HEK293 (cell line): Measurements from ENCODE around the gene TUNAR.

ENCODE experiments used
- KLF10 ChIP-seq: fragments of 450-650 bp; IDR thresholded peaks from 2 replicates; pipeline ENCODE4 v1.5.1; 2018; ENCODE audit warnings: missing biosample characterization, mild to moderate bottlenecking, missing genetic modification characterization
- WT1 ChIP-seq: fragments of 450-650 bp; formaldehyde crosslinking; IDR thresholded peaks from 2 replicates; pipeline ENCODE4 v1.5.1; 2016; ENCODE audit warnings: missing biosample characterization, missing genetic modification characterization
- ZNF121 ChIP-seq: fragments of 450-650 bp; formaldehyde crosslinking; IDR thresholded peaks from 2 replicates; pipeline ENCODE4 v1.5.1; 2016; ENCODE audit warnings: missing biosample characterization, missing genetic modification characterization
- ZNF133 ChIP-seq: fragments of 450-650 bp; formaldehyde crosslinking; IDR thresholded peaks from 2 replicates; pipeline ENCODE4 v1.5.1; 2016; ENCODE audit warnings: missing biosample characterization, missing genetic modification characterization
- ZNF157 ChIP-seq: fragments of 450-650 bp; formaldehyde crosslinking; IDR thresholded peaks from 2 replicates; pipeline ENCODE4 v1.5.1; 2016; ENCODE audit warnings: missing biosample characterization, missing genetic modification characterization
- ZNF302 ChIP-seq: fragments of 450-650 bp; formaldehyde crosslinking; IDR thresholded peaks from 2 replicates; pipeline ENCODE4 v1.5.1; 2016; ENCODE audit warnings: missing biosample characterization, missing genetic modification characterization, low read depth
- ZNF624 ChIP-seq: fragments of 450-650 bp; formaldehyde crosslinking; IDR thresholded peaks from 2 replicates; pipeline ENCODE4 v1.5.1; 2017; ENCODE audit warnings: missing biosample characterization, missing genetic modification characterization
- ZNF792 ChIP-seq: fragments of 450-650 bp; formaldehyde crosslinking; IDR thresholded peaks from 2 replicates; pipeline ENCODE4 v1.5.1; 2016; ENCODE audit warnings: missing biosample characterization, missing genetic modification characterization
- TF ChIP-seq, protein P1 (sequence below): fragments of 450-650 bp; formaldehyde crosslinking; optimal IDR thresholded peaks from 2 replicates; pipeline ENCODE3; 2016; ENCODE audit warnings: missing biosample characterization, mild to moderate bottlenecking, missing genetic modification characterization
- TF ChIP-seq, protein P2 (sequence below): fragments of 450-650 bp; formaldehyde crosslinking; IDR thresholded peaks from 2 replicates; pipeline ENCODE4 v1.5.1; 2016; ENCODE audit warnings: missing biosample characterization, missing genetic modification characterization
- TF ChIP-seq, protein P3 (sequence below): fragments of 450-650 bp; formaldehyde crosslinking; IDR thresholded peaks from 2 replicates; pipeline ENCODE4 v1.5.1; 2016; ENCODE audit warnings: missing biosample characterization, missing genetic modification characterization

DNA sequence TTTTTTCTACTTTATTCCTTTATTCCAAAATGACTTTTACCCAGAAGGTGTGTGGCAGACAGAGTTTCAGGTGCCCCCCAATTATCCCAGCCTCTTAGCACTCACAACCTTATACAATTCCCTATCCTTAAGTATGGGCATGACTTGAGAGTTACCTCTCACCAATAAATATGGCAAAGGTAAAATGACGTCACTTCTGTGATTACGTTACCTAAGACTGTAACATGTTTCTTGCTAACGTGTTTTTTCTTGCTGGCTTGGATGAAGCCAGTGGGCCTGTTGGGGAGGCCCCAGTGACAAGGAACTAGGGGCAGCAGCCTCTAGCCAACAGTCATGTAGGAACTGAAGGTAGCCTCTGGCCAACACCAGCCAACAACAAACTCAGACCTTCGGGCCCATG lies 13.3 kb upstream of the TUNAR start:
- TF ChIP-seq, protein P1, sequence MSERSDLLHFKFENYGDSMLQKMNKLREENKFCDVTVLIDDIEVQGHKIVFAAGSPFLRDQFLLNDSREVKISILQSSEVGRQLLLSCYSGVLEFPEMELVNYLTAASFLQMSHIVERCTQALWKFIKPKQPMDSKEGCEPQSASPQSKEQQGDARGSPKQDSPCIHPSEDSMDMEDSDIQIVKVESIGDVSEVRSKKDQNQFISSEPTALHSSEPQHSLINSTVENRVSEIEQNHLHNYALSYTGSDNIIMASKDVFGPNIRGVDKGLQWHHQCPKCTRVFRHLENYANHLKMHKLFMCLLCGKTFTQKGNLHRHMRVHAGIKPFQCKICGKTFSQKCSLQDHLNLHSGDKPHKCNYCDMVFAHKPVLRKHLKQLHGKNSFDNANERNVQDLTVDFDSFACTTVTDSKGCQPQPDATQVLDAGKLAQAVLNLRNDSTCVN (tag by site-specific recombination), result no peak
- TF ChIP-seq ZNF302 (tag by site-specific recombination), result no peak
- TF ChIP-seq ZNF157 (tag by site-specific recombination), result no peak
- TF ChIP-seq, protein P2, sequence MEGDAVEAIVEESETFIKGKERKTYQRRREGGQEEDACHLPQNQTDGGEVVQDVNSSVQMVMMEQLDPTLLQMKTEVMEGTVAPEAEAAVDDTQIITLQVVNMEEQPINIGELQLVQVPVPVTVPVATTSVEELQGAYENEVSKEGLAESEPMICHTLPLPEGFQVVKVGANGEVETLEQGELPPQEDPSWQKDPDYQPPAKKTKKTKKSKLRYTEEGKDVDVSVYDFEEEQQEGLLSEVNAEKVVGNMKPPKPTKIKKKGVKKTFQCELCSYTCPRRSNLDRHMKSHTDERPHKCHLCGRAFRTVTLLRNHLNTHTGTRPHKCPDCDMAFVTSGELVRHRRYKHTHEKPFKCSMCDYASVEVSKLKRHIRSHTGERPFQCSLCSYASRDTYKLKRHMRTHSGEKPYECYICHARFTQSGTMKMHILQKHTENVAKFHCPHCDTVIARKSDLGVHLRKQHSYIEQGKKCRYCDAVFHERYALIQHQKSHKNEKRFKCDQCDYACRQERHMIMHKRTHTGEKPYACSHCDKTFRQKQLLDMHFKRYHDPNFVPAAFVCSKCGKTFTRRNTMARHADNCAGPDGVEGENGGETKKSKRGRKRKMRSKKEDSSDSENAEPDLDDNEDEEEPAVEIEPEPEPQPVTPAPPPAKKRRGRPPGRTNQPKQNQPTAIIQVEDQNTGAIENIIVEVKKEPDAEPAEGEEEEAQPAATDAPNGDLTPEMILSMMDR (tag by site-specific recombination), result no peak
- TF ChIP-seq ZNF121 (tag by site-specific recombination), result no peak
- no peak for TF ChIP-seq ZNF624 (tag by site-specific recombination)
- TF ChIP-seq, protein P3, sequence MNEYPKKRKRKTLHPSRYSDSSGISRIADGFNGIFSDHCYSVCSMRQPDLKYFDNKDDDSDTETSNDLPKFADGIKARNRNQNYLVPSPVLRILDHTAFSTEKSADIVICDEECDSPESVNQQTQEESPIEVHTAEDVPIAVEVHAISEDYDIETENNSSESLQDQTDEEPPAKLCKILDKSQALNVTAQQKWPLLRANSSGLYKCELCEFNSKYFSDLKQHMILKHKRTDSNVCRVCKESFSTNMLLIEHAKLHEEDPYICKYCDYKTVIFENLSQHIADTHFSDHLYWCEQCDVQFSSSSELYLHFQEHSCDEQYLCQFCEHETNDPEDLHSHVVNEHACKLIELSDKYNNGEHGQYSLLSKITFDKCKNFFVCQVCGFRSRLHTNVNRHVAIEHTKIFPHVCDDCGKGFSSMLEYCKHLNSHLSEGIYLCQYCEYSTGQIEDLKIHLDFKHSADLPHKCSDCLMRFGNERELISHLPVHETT (tag by site-specific recombination), result no peak
- no peak for TF ChIP-seq KLF10
- TF ChIP-seq WT1 (tag by site-specific recombination), result no peak
- TF ChIP-seq ZNF133 (tag by site-specific recombination), result no peak
- TF ChIP-seq ZNF792 (tag by site-specific recombination), result no peak
